Bone marrow (tissue), 2 donors: ENCODE data around the gene DDIT3.
"Not testable (repeated sequence)": the region's sequence is repeated elsewhere in the genome, so short reads cannot be mapped to it uniquely, and the experiment has no call there.

Experiments used
- DNase-seq, 2 donors: peaks; one replicate each; lab custom pipeline; 2025; lab: John Stamatoyannopoulos, UW

DDIT3 gene

DNA sequence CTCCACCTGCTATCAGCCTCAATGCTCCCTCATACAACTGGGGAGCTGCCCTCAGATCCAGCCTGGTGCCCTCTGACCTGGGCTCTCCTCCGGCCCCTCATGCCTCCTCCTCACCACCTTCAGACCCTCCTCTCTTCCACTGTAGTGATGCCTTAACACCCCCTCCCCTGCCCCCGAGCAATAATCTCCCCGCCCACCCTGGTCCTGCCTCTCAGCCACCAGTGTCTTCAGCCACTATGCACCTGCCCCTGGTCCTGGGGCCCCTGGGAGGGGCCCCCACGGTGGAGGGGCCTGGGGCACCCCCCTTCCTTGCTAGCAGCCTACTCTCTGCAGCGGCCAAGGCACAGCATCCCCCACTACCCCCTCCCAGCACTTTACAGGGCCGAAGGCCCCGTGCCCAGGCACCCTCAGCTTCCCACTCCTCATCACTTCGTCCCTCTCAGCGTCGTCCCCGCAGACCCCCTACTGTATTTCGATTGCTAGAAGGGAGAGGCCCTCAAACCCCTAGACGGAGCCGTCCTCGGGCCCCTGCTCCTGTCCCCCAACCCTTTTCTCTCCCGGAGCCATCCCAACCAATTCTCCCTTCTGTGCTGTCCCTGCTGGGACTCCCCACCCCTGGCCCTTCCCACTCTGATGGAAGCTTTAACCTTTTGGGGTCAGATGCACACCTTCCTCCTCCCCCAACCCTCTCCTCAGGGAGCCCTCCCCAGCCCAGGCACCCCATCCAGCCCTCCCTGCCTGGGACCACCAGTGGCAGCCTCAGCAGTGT is 5.5 kb upstream of the DDIT3 start:
- DNase-seq, result no peak

DNA sequence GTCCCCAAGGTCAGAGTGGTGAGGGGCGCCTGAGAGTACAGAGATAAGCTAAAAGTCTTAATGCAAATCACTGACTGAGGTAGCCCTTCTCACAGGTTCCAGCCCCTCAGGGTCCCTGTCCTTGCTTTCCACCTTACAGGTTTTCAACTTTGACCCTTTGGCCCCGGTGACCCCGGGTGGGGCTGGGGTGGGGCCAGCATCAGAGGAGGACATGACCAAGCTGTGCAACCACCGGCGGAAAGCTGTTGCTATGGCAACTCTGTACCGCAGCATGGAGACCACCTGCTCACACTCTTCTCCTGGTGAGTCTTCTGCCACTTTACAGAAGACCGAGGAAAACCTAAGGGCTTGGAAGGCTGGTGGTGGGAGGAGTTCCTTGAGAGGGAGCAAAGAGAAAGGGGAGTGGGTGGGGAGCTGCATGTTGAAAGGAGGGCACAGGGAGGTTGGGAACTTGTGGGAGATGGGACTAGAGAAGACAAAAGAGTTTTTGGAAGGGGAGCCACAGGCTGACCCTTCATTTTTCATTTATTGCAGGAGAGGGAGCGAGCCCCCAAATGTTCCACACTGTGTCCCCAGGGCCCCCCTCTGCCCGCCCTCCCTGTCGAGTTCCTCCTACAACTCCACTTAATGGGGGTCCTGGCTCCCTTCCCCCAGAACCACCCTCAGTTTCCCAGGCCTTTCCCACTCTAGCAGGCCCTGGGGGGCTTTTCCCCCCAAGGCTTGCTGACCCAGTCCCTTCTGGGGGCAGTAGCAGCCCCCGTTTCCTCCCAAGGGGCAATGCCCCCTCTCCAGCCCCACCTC is 4.7 kb upstream of the DDIT3 start:
- DNase-seq, result no peak

- DNase-seq, result no peak
Observed at GRCh38 chr12:57523706-57524614, 3.6 kb upstream of the DDIT3 start.

DNA sequence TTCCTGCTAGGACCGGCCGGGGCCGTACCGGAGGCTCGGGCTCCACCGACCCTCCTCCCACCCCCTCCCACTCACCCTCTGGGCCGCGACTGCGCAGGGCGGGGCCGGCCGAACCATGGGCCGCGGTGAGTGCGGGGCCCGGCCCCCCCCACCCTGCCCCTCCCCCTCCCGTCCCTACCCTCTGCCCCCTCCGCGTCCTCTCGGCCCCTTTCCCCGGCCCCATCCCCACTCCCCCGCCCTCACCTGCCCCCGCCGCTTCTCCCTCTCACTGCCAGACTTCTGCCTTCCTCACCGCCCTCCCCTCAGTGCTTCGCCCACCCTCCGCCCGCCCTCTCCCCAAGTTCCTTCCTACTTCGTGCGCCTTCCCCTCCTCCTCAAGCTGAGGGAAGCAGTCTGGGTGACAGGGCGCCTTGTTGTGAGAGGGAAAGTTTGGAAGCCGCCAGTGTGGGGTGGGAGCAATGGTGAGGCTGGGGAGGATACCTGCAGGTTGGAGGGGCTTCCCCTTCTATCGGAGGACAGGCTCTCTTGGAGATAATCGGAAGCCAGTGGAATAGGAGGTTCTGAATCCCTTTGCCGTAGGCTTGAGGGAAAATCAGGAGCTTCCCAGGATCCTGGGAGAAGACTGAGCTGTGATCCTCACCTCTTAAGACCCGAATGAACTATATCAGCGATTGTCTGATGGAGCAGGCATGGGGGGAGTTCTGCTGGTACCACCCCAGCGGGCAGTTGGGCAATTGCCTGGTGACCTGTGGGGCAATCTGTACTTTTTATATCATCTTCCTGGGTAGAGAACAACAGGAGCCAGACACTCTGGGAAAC is 2.8 kb upstream of the DDIT3 start:
- DNase-seq, result peak in 1 of 2 donors; percentile 91

- DNase-seq, result peak; percentile 57 to 86
Observed at GRCh38 chr12:57522011-57522886, 1.9 kb upstream of the DDIT3 start, which contains the start of gene MBD6. Gene MBD6, plus strand, starts transcription at chr12:57522824. Its CDS starts 1,480 bp downstream, at chr12:57524304.

GRCh38 chr12:57521525-57522010 is 1.3 kb upstream of the DDIT3 start:
- DNase-seq, result no peak

DNA sequence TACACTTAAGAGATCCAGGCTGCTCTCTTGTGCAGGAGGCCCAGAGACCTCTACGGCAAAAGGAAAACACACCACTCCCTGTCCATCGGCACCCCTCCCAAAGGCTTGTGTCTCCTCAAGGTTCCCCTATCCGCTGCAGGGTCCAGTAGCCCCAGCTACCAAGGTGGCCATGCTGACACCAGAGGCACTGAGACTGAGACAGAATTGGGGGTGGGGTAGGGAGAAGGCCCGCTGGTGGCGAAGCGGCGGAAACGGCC is 590 bp downstream of the DDIT3 start:
- no peak for DNase-seq

GRCh38 chr12:57518920-57519795 is 1.2 kb downstream of the DDIT3 start:
- no peak for DNase-seq

DNA sequence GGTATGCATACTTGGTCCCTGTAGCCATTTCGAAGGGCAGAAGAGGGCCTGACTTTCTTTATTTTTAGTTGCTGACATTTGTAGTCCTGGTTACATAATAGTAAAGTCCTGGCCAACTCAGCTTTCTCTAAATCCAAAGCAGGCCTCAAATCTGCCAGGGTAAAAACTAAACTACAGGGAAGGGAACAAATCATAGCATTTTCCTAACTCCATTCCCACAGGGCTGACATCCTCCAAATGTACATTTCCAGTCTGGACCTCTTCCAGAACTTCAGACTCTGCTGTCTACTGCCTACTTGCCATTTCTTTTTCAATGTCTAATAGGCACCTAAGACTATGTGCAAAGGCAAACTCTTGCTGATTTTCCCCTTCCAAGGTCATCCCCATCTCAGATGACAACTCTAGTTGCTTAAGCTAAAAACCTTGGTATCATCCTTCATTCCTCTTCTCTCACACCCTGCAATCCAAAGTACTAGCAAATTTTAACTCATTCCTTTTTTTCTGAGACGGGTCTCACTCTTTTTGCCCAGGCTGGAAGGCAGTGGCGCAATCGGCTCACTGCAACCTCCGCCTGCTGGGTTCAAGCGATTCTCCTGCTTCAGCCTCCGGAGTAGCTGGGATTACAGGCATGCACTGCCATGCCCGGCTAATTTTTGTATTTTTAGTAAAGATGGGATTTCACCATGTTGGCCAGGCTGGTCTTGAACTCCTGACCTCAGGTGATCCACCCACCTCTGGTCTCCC is 2.0 kb downstream of the DDIT3 start:
- DNase-seq, result no peak

DNA sequence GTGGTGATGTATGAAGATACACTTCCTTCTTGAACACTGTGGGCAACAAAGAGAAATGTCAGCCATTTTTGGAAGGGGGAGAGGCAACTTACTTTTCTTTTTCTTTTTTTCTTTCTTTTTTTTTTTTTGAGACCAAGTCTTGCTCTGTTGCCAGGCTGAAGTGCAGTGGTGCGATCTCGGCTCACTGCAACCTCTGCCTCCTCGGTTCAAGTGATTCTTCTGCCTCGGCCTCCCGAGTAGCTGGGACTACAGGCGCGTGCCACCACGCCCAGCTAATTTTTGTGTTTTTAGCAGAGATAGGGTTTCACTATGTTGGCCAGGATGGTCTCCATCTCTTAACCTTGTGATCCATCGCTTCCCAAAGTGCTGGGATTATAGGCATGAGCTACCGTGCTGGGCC is 2.6 kb downstream of the DDIT3 start:
- DNase-seq, result not testable (repeated sequence)

DNA sequence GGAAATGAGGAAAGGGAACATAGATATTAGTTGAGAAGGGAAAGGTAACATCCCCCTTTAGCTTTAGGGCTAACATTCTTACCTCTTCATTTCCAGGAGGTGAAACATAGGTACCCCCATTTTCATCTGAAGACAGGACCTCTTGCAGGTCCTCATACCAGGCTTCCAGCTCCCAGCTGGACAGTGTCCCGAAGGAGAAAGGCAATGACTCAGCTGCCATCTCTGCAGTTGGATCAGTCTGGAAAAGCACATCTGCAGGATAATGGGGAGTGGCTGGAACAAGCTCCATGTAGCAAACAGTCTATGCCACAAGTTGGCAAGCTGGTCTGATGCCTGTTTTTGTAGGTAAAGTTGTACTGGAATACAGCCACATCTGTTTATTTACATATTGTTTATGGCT is 3.1 kb downstream of the DDIT3 start:
- no peak for DNase-seq

GRCh38 chr12:57516617-57517153 is 3.6 kb downstream of the DDIT3 start:
- DNase-seq, result no peak

GRCh38 chr12:57515934-57516541 is 4.3 kb downstream of the DDIT3 start:
- DNase-seq, result no peak

- no peak for DNase-seq
Observed at GRCh38 chr12:57515408-57515933, 4.8 kb downstream of the DDIT3 start.

DNA sequence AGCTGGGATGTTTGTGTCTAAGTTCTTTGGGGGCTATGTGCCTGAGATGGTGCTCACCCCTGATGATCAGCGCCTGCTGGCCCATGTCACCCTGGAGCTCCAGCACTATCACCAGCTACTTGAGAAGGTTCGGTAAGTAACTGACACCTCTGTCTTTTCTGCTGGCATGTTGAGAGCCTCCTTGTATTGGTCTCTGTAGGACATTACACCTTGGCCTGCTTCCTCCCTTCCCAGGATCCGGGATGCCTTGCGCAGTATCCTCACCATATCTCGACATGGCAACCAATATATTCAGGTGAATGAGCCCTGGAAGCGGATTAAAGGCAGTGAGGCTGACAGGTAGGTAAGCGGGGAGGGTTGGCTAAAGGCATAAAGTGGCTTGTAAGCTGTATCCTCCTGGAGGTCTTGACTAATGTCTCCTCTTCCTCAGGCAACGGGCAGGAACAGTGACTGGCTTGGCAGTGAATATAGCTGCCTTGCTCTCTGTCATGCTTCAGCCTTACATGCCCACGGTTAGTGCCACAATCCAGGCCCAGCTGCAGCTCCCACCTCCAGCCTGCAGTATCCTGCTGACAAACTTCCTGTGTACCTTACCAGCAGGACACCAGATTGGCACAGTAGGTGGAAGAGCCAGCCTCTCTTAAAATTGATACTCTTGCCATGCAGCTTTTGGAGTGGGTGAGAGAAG is 5.5 kb downstream of the DDIT3 start:
- no peak for DNase-seq

DNA sequence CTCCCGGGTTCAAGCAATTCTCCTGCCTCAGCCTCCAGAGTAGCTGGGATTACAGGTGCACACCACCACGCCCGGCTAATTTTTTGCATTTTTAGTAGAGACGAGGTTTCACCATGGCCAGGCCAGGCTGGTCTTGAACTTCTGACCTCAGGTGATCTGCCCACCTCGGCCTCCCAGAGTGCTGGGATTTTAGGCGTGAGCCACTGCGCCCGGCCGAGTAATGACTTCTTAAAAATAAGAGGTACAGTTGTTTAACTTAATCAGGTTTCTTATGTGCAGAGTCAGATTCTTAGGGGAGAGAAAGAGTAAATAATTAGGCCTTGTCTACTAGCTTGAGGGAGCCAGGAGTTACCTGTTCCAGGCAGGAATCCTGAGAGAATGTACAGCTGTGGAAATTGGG is 6.1 kb downstream of the DDIT3 start:
- not testable (repeated sequence) for DNase-seq

DNA sequence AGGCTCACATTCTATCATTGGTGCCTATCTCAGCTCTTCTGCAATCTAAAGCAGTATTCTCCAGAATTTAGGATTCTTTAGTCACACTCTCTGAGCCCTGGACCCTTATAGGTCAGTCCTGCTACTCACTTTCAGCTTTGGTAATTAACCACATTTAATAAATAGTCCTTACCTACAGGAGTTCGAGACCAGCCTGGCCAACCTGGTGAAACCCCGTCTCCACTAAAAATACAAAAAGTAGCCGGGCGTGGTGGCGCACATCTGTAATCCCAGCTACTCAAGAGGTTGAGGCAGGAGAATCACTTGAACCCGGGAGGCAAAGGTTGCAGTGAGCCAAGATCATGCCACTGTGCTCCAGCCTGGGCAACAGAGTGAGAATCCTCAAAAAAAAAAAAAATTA is 6.6 kb downstream of the DDIT3 start:
- not testable (repeated sequence) for DNase-seq
